ENCODE measurements around the gene PRPF38B.

PRPF38B gene, protein sequence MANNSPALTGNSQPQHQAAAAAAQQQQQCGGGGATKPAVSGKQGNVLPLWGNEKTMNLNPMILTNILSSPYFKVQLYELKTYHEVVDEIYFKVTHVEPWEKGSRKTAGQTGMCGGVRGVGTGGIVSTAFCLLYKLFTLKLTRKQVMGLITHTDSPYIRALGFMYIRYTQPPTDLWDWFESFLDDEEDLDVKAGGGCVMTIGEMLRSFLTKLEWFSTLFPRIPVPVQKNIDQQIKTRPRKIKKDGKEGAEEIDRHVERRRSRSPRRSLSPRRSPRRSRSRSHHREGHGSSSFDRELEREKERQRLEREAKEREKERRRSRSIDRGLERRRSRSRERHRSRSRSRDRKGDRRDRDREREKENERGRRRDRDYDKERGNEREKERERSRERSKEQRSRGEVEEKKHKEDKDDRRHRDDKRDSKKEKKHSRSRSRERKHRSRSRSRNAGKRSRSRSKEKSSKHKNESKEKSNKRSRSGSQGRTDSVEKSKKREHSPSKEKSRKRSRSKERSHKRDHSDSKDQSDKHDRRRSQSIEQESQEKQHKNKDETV

GRCh38 chr1:108691942-108692723 is at the start of gene PRPF38B:
PRPF38B (plus strand) TSS chr1:108692310; CDS start chr1:108692592, 282 bp downstream.
- H3K27me3 ChIP-seq (ENCODE audit: insufficient read depth, poor library complexity, severe bottlenecking): no peaks in the 10 kb centered on the region
- H3K36me3 ChIP-seq (ENCODE audit: low read depth): peaks cover 37% of the 10 kb centered on the region
- ATAC-seq (ENCODE audit: low read depth) (peak; percentile 93), DNase-seq (ENCODE audit: low spot score) (peak; percentile 88)
- H3K27ac ChIP-seq (ENCODE audit: poor library complexity, severe bottlenecking): peak within 1 kb of the TSS; percentile 83
- peak within 1 kb of the TSS; percentile 91 for H3K4me3 ChIP-seq (ENCODE audit: severe bottlenecking)
- peaks cover 11% of the 10 kb centered on the region for H3K4me1 ChIP-seq (ENCODE audit: insufficient read depth, poor library complexity, severe bottlenecking)
- no peaks in the 10 kb centered on the region for H3K9me3 ChIP-seq (ENCODE audit: severe bottlenecking)
- TF ChIP-seq, protein P1, sequence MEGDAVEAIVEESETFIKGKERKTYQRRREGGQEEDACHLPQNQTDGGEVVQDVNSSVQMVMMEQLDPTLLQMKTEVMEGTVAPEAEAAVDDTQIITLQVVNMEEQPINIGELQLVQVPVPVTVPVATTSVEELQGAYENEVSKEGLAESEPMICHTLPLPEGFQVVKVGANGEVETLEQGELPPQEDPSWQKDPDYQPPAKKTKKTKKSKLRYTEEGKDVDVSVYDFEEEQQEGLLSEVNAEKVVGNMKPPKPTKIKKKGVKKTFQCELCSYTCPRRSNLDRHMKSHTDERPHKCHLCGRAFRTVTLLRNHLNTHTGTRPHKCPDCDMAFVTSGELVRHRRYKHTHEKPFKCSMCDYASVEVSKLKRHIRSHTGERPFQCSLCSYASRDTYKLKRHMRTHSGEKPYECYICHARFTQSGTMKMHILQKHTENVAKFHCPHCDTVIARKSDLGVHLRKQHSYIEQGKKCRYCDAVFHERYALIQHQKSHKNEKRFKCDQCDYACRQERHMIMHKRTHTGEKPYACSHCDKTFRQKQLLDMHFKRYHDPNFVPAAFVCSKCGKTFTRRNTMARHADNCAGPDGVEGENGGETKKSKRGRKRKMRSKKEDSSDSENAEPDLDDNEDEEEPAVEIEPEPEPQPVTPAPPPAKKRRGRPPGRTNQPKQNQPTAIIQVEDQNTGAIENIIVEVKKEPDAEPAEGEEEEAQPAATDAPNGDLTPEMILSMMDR (IDR thresholded peaks at IDR 0.05; ENCODE audit: poor library complexity, severe bottlenecking): no peak

GRCh38 chr1:108643492-108644335 is 48.4 kb upstream of the PRPF38B start:
- Histone ChIP-seq H3K27me3 (ENCODE audit: insufficient read depth, poor library complexity, severe bottlenecking) (no peaks in the 10 kb centered on the region), H3K4me1 (ENCODE audit: insufficient read depth, poor library complexity, severe bottlenecking) (peaks cover 3% of the 10 kb centered on the region), H3K36me3 (ENCODE audit: low read depth) (no peaks in the 10 kb centered on the region), H3K9me3 (ENCODE audit: severe bottlenecking) (no peaks in the 10 kb centered on the region), H3K4me3 (ENCODE audit: severe bottlenecking) (no peak overlapping the region), H3K27ac (ENCODE audit: poor library complexity, severe bottlenecking) (no peak overlapping the region)
- ATAC-seq (ENCODE audit: low read depth) (peak; percentile 80), DNase-seq (ENCODE audit: low spot score) (no peak)
- TF ChIP-seq, protein P1 (IDR thresholded peaks at IDR 0.05; ENCODE audit: poor library complexity, severe bottlenecking): peak; percentile 67

DNA sequence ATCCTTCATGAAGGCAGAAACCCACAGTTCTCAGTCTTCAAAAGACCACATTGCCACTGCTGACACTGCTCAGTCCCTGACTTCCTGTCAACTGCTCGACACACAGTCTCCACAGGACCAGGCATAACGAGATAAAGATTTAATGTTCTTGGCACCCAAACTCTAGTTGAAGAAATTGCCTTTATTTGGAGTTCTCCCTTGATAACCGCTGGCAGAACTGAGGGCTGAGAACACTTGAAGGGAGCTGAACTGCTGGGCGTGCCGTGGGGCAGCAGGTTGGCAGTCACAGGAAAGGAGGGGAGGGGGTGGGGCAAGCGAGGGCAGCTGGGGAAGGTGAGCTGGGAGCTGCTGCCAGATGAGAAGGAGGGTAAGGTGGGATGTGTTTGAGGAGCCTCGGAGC is 47.1 kb upstream of the PRPF38B start:
- TF ChIP-seq, protein P1 (IDR thresholded peaks at IDR 0.05; ENCODE audit: poor library complexity, severe bottlenecking): no peak
- DNase-seq (ENCODE audit: low spot score): no peak

DNA sequence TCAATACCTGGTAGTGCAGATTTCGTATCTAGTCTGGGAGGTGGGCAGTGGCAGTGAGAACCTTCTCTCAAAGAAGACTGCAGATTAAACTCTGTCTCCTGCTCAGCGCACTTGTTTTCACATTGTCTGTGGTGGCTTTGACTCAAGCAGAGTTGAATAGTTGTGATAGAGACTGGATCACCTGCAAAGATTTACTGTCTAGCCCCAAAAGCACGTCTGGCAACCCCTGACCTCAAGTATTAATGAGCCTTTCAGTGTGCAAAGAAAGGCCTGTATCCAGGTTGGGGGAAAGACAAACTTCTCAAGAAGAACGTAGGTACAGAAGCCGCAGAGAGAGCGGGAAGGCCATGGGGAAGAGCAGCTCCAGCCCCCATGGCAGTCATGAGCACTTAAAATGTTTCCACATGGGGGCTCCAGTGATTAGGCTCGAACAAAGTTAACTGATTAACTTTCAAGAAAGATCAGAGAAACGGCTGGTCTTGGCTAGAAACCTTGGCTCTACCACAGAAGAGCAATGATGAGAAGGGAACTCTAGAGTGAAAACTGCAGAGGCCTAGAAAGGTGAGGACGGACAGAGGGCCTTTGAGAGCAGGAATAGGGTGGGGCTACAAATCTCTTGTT is 46.4 kb upstream of the PRPF38B start:
- no peak for ATAC-seq (ENCODE audit: low read depth)
- no peak overlapping the region for H3K27ac ChIP-seq (ENCODE audit: poor library complexity, severe bottlenecking)
- H3K36me3 ChIP-seq (ENCODE audit: low read depth): no peaks in the 10 kb centered on the region
- TF ChIP-seq, protein P1 (IDR thresholded peaks at IDR 0.05; ENCODE audit: poor library complexity, severe bottlenecking): no peak
- no peak for DNase-seq (ENCODE audit: low spot score)
- no peaks in the 10 kb centered on the region for H3K9me3 ChIP-seq (ENCODE audit: severe bottlenecking)
- no peak overlapping the region for H3K4me3 ChIP-seq (ENCODE audit: severe bottlenecking)
- peaks cover 3% of the 10 kb centered on the region for H3K4me1 ChIP-seq (ENCODE audit: insufficient read depth, poor library complexity, severe bottlenecking)
- H3K27me3 ChIP-seq (ENCODE audit: insufficient read depth, poor library complexity, severe bottlenecking): no peaks in the 10 kb centered on the region

More for the DNA sequence above, 47.1 kb upstream of the PRPF38B start:
- Histone ChIP-seq H3K27ac (ENCODE audit: poor library complexity, severe bottlenecking) (no peak overlapping the region), H3K36me3 (ENCODE audit: low read depth) (no peaks in the 10 kb centered on the region), H3K4me1 (ENCODE audit: insufficient read depth, poor library complexity, severe bottlenecking) (peaks cover 3% of the 10 kb centered on the region), H3K27me3 (ENCODE audit: insufficient read depth, poor library complexity, severe bottlenecking) (no peaks in the 10 kb centered on the region), H3K4me3 (ENCODE audit: severe bottlenecking) (no peak overlapping the region), H3K9me3 (ENCODE audit: severe bottlenecking) (no peaks in the 10 kb centered on the region)
- no peak; the same call in 2 of the 3 replicates for ATAC-seq (ENCODE audit: low read depth)

All from RWPE2 (cell line).